ENCODE data around the gene RAB3GAP1. TPM values are rescaled to one million over a fixed set of nuclear protein-coding genes. Genes with fewer than 3 reads are reported as not detected.
"Not testable (repeated sequence)": the region's sequence is repeated elsewhere in the genome, so short reads cannot be mapped to it uniquely, and the experiment has no call there.

RAB3GAP1 gene
- polyA plus RNA-seq, 1 of the 3 experiments (the other 2 are of a cell fraction) = 10.9 TPM

GRCh38 chr2:135029481-135030134, 22.5 kb upstream of the RAB3GAP1 start:
- no peaks in the 10 kb centered on the region for H3K4me1 ChIP-seq (ENCODE audit: control insufficient read depth in 1 of 2, insufficient read depth in 2 of 2, low read depth in 1 of 2, low read length in 1 of 2)
- TF ChIP-seq MEF2A (IDR thresholded peaks at IDR 0.05; ENCODE audit: borderline replicate concordance, low read depth) = no peak
- TF ChIP-seq REST (IDR thresholded peaks at IDR 0.05; ENCODE audit: low read depth, low read length) = no peak
- no peak for TF ChIP-seq USF2 (IDR thresholded peaks at IDR 0.05; ENCODE audit: borderline replicate concordance, low read depth, low read length)
- no peak for TF ChIP-seq POLR2AphosphoS5 (IDR thresholded peaks at IDR 0.05; ENCODE audit: low read depth, low read length)
- no peak for TF ChIP-seq ELF1 (IDR thresholded peaks at IDR 0.05)
- TF ChIP-seq TEAD4 (IDR thresholded peaks at IDR 0.05; ENCODE audit: borderline replicate concordance, insufficient read depth) = no peak
- TF ChIP-seq EZH2phosphoT487 (IDR thresholded peaks at IDR 0.05; ENCODE audit: borderline replicate concordance, low read depth) = no peak
- no peak for TF ChIP-seq RXRA (IDR thresholded peaks at IDR 0.05; ENCODE audit: borderline replicate concordance, low read depth)
- H3K79me2 ChIP-seq (ENCODE audit: insufficient read depth) = no peaks in the 10 kb centered on the region
- no peak overlapping the region for H3K4me3 ChIP-seq (ENCODE audit: low read depth in 2 of 2, low read length in 1 of 2)
- no peaks in the 10 kb centered on the region for H3F3A ChIP-seq (replicated peaks; ENCODE audit: insufficient read depth)
- no peak overlapping the region for H3K9ac ChIP-seq
- no peak overlapping the region for H3K27ac ChIP-seq (ENCODE audit: low read depth in 2 of 2, low read length in 1 of 2)
- WGBS (ENCODE audit: low lambda C conversion rate) = 9% methylated on average over 2 of the region's 2 CpGs
- no peaks in the 10 kb centered on the region for H3K9me2 ChIP-seq
- H3K36me3 ChIP-seq (replicated peaks in 1 of 2; ENCODE audit: control insufficient read depth in 1 of 2, insufficient read depth in 2 of 2, low read length in 1 of 2) = no peaks in the 10 kb centered on the region
- H3K9me3 ChIP-seq = no peaks in the 10 kb centered on the region
- DNase-seq = no peak
- no peaks in the 10 kb centered on the region for H3K27me3 ChIP-seq (ENCODE audit: insufficient read depth)
- H2AFZ ChIP-seq (ENCODE audit: low read depth) = no peak overlapping the region
- ChIA-PET CTCF (interaction anchor here (1.1 kb wide), 1 partner anchor 25 kb away, joined by 4 read pairs; no protein-coding TSS in a partner anchor), POLR2A (no interaction called here)
- no peak overlapping the region for H3K4me2 ChIP-seq
- no peaks in the 10 kb centered on the region for H4K20me1 ChIP-seq (ENCODE audit: insufficient read depth)

- DNase-seq = no peak
- Histone ChIP-seq H3K4me3 (ENCODE audit: low read depth in 2 of 2, low read length in 1 of 2) (no peak overlapping the region), H3K9ac (no peak overlapping the region), H3K27me3 (ENCODE audit: insufficient read depth) (no peaks in the 10 kb centered on the region), H3K79me2 (ENCODE audit: insufficient read depth) (no peaks in the 10 kb centered on the region), H2AFZ (ENCODE audit: low read depth) (no peak overlapping the region), H3K27ac (ENCODE audit: low read depth in 2 of 2, low read length in 1 of 2) (no peak overlapping the region), H4K20me1 (ENCODE audit: insufficient read depth) (no peaks in the 10 kb centered on the region), H3K4me2 (no peak overlapping the region), H3K9me2 (no peaks in the 10 kb centered on the region), H3K9me3 (no peaks in the 10 kb centered on the region), H3F3A (replicated peaks; ENCODE audit: insufficient read depth) (no peaks in the 10 kb centered on the region), H3K4me1 (ENCODE audit: control insufficient read depth in 1 of 2, insufficient read depth in 2 of 2, low read depth in 1 of 2, low read length in 1 of 2) (no peaks in the 10 kb centered on the region), H3K36me3 (replicated peaks in 1 of 2; ENCODE audit: control insufficient read depth in 1 of 2, insufficient read depth in 2 of 2, low read length in 1 of 2) (no peaks in the 10 kb centered on the region)
- ChIA-PET CTCF (interaction anchor here (1.1 kb wide), 1 partner anchor 27 kb away, joined by 4 read pairs; no protein-coding TSS in a partner anchor), POLR2A (no interaction called here)
- no peak for TF ChIP-seq FOXM1 (IDR thresholded peaks at IDR 0.05; ENCODE audit: low read depth)
- TF ChIP-seq REST (IDR thresholded peaks at IDR 0.05; ENCODE audit: low read depth, low read length) = peak; percentile 95
- WGBS (ENCODE audit: low lambda C conversion rate) = 32% methylated on average over 1 of the region's 1 CpG
These were observed 21.3 kb upstream of the RAB3GAP1 start for GRCh38 chr2:135030826-135031225.

- H3K9me3 ChIP-seq; H3K9ac ChIP-seq; H3K27ac ChIP-seq (ENCODE audit: low read depth in 2 of 2, low read length in 1 of 2); H3F3A ChIP-seq (replicated peaks; ENCODE audit: insufficient read depth); H3K4me1 ChIP-seq (ENCODE audit: control insufficient read depth in 1 of 2, insufficient read depth in 2 of 2, low read depth in 1 of 2, low read length in 1 of 2); H3K27me3 ChIP-seq (ENCODE audit: insufficient read depth); H2AFZ ChIP-seq (ENCODE audit: low read depth); H3K4me3 ChIP-seq (ENCODE audit: low read depth in 2 of 2, low read length in 1 of 2); POLR2A ChIA-PET; H3K4me2 ChIP-seq; H3K36me3 ChIP-seq (replicated peaks in 1 of 2; ENCODE audit: control insufficient read depth in 1 of 2, insufficient read depth in 2 of 2, low read length in 1 of 2); H3K9me2 ChIP-seq; CTCF ChIA-PET; H4K20me1 ChIP-seq (ENCODE audit: insufficient read depth); DNase-seq; H3K79me2 ChIP-seq (ENCODE audit: insufficient read depth): not testable (repeated sequence)
- no CpG with 5 or more reads among the region's 33 CpGs for WGBS (ENCODE audit: low lambda C conversion rate)
These were observed 18.9 kb upstream of the RAB3GAP1 start for GRCh38 chr2:135033216-135033615.

Data from SK-N-SH (cell line).